ENCODE data around the gene TERF2IP.

- TF ChIP-seq EZH2 (IDR thresholded peaks at IDR 0.05) (no peak), CTCF (IDR thresholded peaks at IDR 0.05) (no peak)
Measured at GRCh38 chr16:75647492-75648264, at the start of gene TERF2IP, which contains the start of gene KARS1.

Measured in neural progenitor cell (in vitro differentiated cells).